ENCODE data around the gene NCCRP1.

The NCCRP1 gene

GRCh38 chr19:39194832-39195542, 1.8 kb upstream of the NCCRP1 start:
- 0 out of 2 replicates have a peak overlapping the region, but pooled peaks have one; percentile 7 for H3K27ac ChIP-seq
- TF ChIP-seq, protein P1, sequence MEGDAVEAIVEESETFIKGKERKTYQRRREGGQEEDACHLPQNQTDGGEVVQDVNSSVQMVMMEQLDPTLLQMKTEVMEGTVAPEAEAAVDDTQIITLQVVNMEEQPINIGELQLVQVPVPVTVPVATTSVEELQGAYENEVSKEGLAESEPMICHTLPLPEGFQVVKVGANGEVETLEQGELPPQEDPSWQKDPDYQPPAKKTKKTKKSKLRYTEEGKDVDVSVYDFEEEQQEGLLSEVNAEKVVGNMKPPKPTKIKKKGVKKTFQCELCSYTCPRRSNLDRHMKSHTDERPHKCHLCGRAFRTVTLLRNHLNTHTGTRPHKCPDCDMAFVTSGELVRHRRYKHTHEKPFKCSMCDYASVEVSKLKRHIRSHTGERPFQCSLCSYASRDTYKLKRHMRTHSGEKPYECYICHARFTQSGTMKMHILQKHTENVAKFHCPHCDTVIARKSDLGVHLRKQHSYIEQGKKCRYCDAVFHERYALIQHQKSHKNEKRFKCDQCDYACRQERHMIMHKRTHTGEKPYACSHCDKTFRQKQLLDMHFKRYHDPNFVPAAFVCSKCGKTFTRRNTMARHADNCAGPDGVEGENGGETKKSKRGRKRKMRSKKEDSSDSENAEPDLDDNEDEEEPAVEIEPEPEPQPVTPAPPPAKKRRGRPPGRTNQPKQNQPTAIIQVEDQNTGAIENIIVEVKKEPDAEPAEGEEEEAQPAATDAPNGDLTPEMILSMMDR (conservative IDR thresholded peaks at IDR 0.05), result no peak

DNA sequence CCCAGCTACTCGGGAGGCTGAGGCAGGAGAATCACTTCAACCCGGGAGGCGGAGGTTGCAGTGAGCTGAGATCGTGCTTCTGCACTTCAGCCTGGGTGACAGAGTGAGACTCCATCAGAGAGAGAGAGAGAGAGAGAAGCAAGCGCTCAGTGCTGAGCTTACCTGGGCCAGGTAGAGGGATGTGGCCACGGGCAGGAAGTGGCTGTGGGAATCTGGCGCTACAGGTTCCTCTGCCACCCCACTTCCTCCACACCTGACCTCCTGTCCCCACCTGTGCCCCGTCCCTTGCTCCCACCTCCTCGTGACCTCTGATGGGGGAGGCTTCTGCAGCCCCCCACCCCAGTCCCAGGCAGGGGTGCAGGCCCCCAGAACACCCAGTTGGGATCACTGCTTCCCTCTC, 1.0 kb upstream of the NCCRP1 start:
- 0 out of 2 replicates have a peak overlapping the region, but pooled peaks have one; percentile 7 for H3K27ac ChIP-seq
- TF ChIP-seq, protein P1 (conservative IDR thresholded peaks at IDR 0.05), result no peak

DNA sequence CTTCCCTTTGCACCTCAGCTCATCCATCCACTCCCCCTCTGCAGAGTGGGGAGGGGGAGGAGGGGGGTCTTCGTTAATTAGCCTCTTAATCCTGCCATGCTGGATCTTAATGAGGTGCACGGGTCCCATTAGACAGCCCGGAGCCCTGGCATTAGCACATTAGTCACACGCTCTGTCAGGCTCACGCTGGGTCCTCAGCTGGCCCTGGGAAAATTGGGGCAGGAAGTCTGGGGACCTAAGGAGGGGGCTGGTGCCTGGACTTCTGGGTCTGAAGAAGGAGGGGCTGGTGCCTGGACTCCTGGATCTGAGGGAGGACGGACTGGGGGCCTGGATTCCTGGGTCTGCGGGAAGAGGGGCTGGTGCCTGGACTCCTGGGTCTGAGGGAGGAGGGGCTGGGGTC, 444 bp upstream of the NCCRP1 start:
- TF ChIP-seq, protein P1 (conservative IDR thresholded peaks at IDR 0.05), result no peak
- no peak overlapping the region for H3K27ac ChIP-seq

DNA sequence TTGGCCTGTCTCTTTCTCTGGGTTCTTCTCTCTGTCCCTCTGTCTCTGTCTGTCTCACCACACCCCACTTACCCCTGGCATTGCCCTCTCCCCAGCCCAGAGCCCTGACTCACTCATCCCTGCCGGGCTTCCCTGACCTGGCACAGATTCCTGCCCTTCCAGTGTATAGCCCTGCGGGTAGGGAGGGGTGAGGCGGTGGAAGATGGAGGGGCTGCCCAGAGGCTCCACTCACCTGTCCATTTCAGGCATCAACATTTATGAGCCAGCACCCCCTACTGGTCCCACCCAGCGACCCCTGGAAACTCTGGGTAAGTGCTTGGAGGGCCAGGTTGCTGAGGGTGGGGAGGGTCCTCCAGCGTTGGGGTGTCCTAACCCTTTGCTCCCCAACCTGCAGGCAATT, 1.0 kb downstream of the NCCRP1 start:
- TF ChIP-seq, protein P1 (conservative IDR thresholded peaks at IDR 0.05), result no peak

GRCh38 chr19:39199025-39199424, 2.3 kb downstream of the NCCRP1 start:
- no peak overlapping the region for H3K27ac ChIP-seq
- TF ChIP-seq, protein P1 (conservative IDR thresholded peaks at IDR 0.05), result no peak

More for the DNA sequence above, 1.0 kb downstream of the NCCRP1 start:
- H3K27ac ChIP-seq, result no peak overlapping the region

DNA sequence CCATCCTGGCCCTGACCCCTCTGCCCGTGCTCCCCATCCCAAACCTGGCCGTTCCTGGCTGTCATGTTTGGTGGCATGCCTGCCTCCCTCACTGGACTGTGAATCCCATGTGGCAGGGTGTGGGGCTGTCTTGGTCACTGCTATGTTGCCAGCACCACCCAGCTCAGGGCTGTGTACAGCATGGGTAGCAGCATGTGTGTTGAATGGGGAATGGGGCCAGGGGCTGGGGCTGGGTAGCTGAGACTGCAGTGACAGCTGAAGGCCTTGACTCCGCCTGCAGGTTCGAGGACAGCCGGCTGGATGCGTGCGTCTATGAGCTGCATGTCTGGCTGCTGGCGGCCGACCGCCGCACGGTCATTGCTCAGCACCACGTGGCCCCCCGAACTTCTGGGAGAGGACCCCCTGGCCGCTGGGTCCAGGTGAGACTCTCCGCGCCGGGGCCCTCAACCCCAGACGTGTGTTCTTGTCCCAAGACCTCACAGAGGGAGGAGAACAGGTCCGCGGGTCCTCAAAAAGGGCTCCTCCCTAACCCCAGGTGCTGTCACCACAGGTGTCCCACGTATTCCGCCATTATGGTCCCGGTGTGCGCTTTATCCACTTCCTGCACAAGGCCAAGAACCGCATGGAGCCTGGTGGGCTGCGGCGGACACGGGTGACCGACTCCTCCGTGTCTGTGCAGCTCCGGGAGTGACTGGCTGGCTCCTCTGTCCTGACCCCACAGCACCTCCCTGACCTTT, 3.5 kb downstream of the NCCRP1 start:
- no peak overlapping the region for H3K27ac ChIP-seq
- TF ChIP-seq, protein P1 (conservative IDR thresholded peaks at IDR 0.05), result no peak

DNA sequence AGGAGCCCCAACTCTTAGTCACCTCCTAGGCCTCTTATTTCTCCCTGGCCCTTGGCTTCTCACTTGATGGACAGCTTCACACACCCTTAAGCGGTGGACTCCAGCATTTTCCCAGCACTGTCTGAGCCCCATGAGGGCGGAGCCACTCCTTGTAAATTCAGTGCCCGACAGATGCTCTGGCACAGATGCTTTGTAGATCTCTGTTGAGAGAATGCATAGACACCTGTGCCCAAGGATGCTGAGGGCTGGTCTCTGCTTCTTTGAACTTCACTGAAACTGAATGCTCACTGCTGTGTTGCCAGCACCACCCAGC, 4.0 kb downstream of the NCCRP1 start:
- no peak overlapping the region for H3K27ac ChIP-seq
- TF ChIP-seq, protein P1 (conservative IDR thresholded peaks at IDR 0.05), result no peak

Data from VCaP (cell line).